Left ventricle myocardium inferior (tissue), 1 donor: Measurements from ENCODE around the gene EVI5. TPM values are rescaled to one million over a fixed set of nuclear protein-coding genes. Genes with fewer than 3 reads are reported as not detected.

Experiments used
- DNase-seq: peaks from one replicate; pipeline ENCODE4 v3.0.0-alpha.2; 2020
- H3K27ac ChIP-seq: fragments of 200-600 bp; replicated peaks from 2 replicates; pipeline ENCODE4 v1.8.0; 2021
- H3K27me3 ChIP-seq: fragments of 200-600 bp; 2 replicates; pipeline ENCODE4 v1.8.0; 2021; ENCODE audit warnings: low read depth
- H3K36me3 ChIP-seq: fragments of 200-600 bp; 2 replicates; pipeline ENCODE4 v1.8.0; 2021
- H3K4me1 ChIP-seq: fragments of 200-600 bp; 2 replicates; pipeline ENCODE4 v1.8.0; 2021
- H3K4me3 ChIP-seq: fragments of 200-600 bp; 2 replicates; pipeline ENCODE4 v1.8.0; 2021; ENCODE audit warnings: mild to moderate bottlenecking, moderate library complexity
- H3K9me3 ChIP-seq: fragments of 200-600 bp; replicated peaks from 2 replicates; pipeline ENCODE4 v1.8.0; 2021
- intact Hi-C: fragments of 100-400 bp; cut with micrococcal nuclease; formaldehyde crosslinking; loops from one replicate; pipeline ENCODE4 v1.11.0; 2022
- total RNA-seq: library from RNA; stranded (reverse); fragmentation: NEBNext Ultra II Directional; extraction: Animal tissue kit (Norgen Biotek cat#: 25700); gene quantifications from one replicate; pipeline ENCODE4 v1.2.1, GENCODE V29; 2021
- TF ChIP-seq, protein P1 (sequence below): fragments of 200-600 bp; IDR thresholded peaks from 2 replicates; pipeline ENCODE4 v1.8.0; 2021; ENCODE audit warnings: antibody characterized with exemption, mild to moderate bottlenecking, borderline replicate concordance
- donor health status: DM: no; HTN: yes; CAD: no; lungs with severe emphysema.

Gene EVI5
- total RNA-seq, 1 donor from 2014 or later, result 30.4 TPM

DNA sequence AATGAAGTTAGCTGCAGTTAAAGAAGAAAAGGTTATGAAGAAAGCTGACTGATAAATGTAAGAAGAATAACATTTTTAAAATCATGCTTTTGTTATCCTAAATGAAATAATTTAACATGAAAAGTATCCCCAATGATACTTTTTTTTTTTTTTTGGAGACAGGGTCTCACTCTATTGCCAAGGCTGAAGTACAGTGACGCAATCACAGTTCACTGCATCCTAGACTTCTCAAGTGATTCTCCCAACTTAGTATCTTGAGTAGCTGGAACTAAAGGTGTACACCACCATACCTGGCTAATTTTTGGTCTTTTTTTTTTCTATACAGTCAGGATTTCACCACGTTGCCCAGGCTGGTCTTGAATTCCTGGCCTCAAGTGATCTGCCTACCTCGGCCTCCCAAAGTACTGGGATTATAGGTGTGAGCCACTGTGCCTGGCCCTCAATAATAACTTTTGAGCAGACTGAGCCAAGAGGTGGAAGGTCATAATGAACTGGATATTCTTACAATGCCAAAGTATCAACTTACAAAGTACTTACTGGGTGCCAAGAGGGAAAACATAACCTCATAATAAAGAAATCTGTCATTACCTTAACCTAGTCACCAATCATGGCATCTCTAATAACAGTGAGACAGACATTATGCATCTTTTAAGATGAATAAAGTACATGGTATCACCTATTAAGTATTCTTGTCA lies 94.5 kb downstream of the EVI5 start:
- Histone ChIP-seq H3K4me3 (no peak overlapping the region), H3K4me1 (no peaks in the 10 kb centered on the region), H3K9me3 (peaks cover 7% of the 10 kb centered on the region), H3K27ac (no peak overlapping the region), H3K36me3 (peaks cover 70% of the 10 kb centered on the region), H3K27me3 (no peaks in the 10 kb centered on the region)
- DNase-seq, result no peak
- TF ChIP-seq, protein P1, sequence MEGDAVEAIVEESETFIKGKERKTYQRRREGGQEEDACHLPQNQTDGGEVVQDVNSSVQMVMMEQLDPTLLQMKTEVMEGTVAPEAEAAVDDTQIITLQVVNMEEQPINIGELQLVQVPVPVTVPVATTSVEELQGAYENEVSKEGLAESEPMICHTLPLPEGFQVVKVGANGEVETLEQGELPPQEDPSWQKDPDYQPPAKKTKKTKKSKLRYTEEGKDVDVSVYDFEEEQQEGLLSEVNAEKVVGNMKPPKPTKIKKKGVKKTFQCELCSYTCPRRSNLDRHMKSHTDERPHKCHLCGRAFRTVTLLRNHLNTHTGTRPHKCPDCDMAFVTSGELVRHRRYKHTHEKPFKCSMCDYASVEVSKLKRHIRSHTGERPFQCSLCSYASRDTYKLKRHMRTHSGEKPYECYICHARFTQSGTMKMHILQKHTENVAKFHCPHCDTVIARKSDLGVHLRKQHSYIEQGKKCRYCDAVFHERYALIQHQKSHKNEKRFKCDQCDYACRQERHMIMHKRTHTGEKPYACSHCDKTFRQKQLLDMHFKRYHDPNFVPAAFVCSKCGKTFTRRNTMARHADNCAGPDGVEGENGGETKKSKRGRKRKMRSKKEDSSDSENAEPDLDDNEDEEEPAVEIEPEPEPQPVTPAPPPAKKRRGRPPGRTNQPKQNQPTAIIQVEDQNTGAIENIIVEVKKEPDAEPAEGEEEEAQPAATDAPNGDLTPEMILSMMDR, result no peak
- intact Hi-C loops, result no loop called here

DNA sequence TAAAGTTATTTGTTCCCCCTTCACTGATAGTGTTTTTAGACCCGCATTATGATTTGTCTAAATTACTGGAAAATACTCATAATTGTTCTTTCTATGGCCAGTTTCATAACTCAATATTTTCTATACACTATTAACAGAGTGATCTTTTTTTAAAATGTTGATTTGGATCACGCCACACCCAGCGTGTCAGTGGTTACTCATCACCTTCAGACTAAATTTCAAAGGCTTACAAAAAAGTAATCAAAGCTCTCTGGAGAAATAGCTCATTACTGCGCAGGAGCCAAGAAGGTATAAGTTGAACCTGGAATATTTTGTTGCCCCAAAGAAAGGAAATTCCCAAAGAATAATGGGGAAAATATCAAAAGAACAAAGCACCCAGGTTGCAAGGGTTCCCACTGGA lies 104.9 kb downstream of the EVI5 start:
- Histone ChIP-seq H3K9me3 (no peaks in the 10 kb centered on the region), H3K36me3 (peaks cover 34% of the 10 kb centered on the region), H3K27ac (no peak overlapping the region), H3K4me1 (no peaks in the 10 kb centered on the region), H3K4me3 (no peak overlapping the region), H3K27me3 (no peaks in the 10 kb centered on the region)
- no peak for DNase-seq
- intact Hi-C loops, result no loop called here
- TF ChIP-seq, protein P1, result no peak

DNA sequence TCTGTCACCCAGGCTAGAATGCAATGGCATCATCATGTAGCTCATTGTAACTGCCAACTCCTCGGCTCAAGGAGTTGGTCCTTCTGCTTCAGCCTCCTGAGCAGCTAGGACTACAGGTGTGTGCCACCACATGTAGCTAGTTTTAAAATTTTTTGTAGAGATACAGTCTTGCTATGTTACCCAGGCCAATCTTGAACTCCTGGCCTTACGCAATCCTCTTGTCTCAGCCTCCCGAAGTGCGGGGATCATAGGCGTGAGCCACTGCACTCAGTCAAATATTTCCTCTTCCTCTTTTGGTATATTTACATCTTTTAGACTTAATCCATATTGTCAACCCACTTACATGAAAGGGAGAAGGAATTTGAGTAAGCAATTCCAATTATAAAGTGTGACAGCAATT lies 121.1 kb downstream of the EVI5 start:
- H3K9me3 ChIP-seq, result no peaks in the 10 kb centered on the region
- peaks cover 44% of the 10 kb centered on the region for H3K36me3 ChIP-seq
- DNase-seq, result no peak
- no peaks in the 10 kb centered on the region for H3K27me3 ChIP-seq
- H3K4me3 ChIP-seq, result no peak overlapping the region
- TF ChIP-seq, protein P1, result no peak
- intact Hi-C loops, result no loop called here
- H3K27ac ChIP-seq, result no peak overlapping the region
- no peaks in the 10 kb centered on the region for H3K4me1 ChIP-seq

DNA sequence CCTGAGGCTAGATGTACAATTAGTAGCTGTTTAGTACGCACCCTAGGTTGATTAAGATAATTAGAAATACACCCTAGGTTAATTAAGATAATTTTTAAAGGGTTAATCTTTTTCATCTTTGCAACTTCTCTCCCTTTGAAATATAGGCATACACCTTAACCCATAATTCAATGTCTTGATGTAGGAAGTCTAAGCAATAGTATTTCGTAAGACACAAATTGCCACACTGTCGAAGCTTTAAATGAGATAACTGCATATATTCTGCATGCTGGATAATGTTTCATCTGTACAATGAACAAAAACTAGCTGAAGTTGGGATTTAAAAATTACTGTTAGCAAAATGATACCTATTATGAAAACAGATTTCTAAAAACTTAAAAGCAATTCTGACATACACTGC lies 122.9 kb downstream of the EVI5 start:
- Histone ChIP-seq H3K27ac (no peak overlapping the region), H3K36me3 (peaks cover 56% of the 10 kb centered on the region), H3K4me1 (no peaks in the 10 kb centered on the region), H3K9me3 (peaks cover 8% of the 10 kb centered on the region), H3K27me3 (no peaks in the 10 kb centered on the region), H3K4me3 (no peak overlapping the region)
- intact Hi-C loops, result no loop called here
- no peak for DNase-seq
- TF ChIP-seq, protein P1, result no peak

DNA sequence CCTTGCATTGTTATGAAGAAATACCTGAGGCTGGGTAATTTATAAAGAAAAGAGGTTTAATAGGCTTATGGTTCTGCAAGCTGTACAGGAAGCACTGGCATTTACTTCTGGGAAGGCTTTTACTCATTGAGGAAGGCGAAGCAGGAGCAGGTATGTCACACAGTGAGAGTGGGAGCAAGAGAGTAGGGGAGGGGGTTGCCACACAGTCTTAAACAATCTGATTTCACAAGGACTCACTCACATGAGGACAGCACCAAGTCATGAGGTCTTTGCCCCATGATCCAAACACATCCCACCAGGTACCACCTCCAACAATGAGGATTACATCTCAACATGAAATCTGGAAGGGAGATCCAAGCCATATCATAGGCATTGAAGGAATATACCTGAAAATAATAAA lies 127.2 kb downstream of the EVI5 start:
- peaks cover 42% of the 10 kb centered on the region for H3K9me3 ChIP-seq
- H3K27ac ChIP-seq, result no peak overlapping the region
- intact Hi-C loops, result no loop called here
- TF ChIP-seq, protein P1, result no peak
- peaks cover 83% of the 10 kb centered on the region for H3K36me3 ChIP-seq
- DNase-seq, result no peak
- no peak overlapping the region for H3K4me3 ChIP-seq
- H3K27me3 ChIP-seq, result no peaks in the 10 kb centered on the region
- H3K4me1 ChIP-seq, result no peaks in the 10 kb centered on the region
